SK-N-SH treated with all-trans-retinoic acid at 6 μM for 48 hours (cell line): ENCODE results near the gene KCNMB2.

Experiments used
- ATAC-seq: fragments of 200-7000 bp; cut with Tn5 transposase; 3 replicates; pipeline ENCODE4 v1.9.1; 2020; ENCODE audit warnings: mild to moderate bottlenecking, moderate library complexity
- ARNTL ChIP-seq: fragments of 450-650 bp; formaldehyde crosslinking; IDR thresholded peaks from 2 replicates; pipeline ENCODE4 v1.5.0; 2020; ENCODE audit warnings: low read depth, mild to moderate bottlenecking, moderate library complexity, borderline replicate concordance
- BACH2 ChIP-seq: fragments of 250-450 bp; sonication (Bioruptor Pico); IDR thresholded peaks from 2 replicates; pipeline ENCODE4 v1.9.0; 2021; ENCODE audit warnings: mild to moderate bottlenecking, borderline replicate concordance
- CREB5 ChIP-seq: fragments of 250-450 bp; sonication (Bioruptor Pico); IDR thresholded peaks from 2 replicates; pipeline ENCODE4 v1.5.1; 2020; ENCODE audit warnings: low read depth, mild to moderate bottlenecking, moderate library complexity
- CSDC2 ChIP-seq: fragments of 250-450 bp; sonication (Bioruptor Pico); IDR thresholded peaks from 2 replicates; pipeline ENCODE4 v1.5.0; 2020; ENCODE audit warnings: mild to moderate bottlenecking, moderate library complexity
- CSRNP3 ChIP-seq: fragments of 250-450 bp; sonication (Bioruptor Pico); IDR thresholded peaks from 2 replicates; pipeline ENCODE4 v1.5.1; 2021; ENCODE audit warnings: mild to moderate bottlenecking, moderate library complexity
- ESRRG ChIP-seq: fragments of 250-450 bp; sonication (Bioruptor Pico); IDR thresholded peaks from 2 replicates; pipeline ENCODE4 v1.6.1; 2021; ENCODE audit warnings: mild to moderate bottlenecking
- GLIS3 ChIP-seq: fragments of 250-450 bp; sonication (Bioruptor Pico); IDR thresholded peaks from 2 replicates; pipeline ENCODE4 v1.5.0; 2020; ENCODE audit warnings: mild to moderate bottlenecking, moderate library complexity
- ISL1 ChIP-seq: fragments of 250-450 bp; sonication (Bioruptor Pico); IDR thresholded peaks from 2 replicates; pipeline ENCODE4 v2.1.2; 2022; ENCODE audit warnings: mild to moderate bottlenecking, moderate library complexity
- OSR1 ChIP-seq: fragments of 250-450 bp; sonication (Bioruptor Pico); IDR thresholded peaks from 2 replicates; pipeline ENCODE4 v1.8.0; 2022; ENCODE audit warnings: moderate library complexity, mild to moderate bottlenecking, inconsistent platforms
- PPARA ChIP-seq: fragments of 250-450 bp; sonication (Bioruptor Pico); IDR thresholded peaks from 2 replicates; pipeline ENCODE4 v1.5.0; 2020; ENCODE audit warnings: mild to moderate bottlenecking, borderline replicate concordance
- RARB ChIP-seq: fragments of 250-450 bp; sonication (Bioruptor Pico); IDR thresholded peaks from 2 replicates; pipeline ENCODE4 v1.8.0; 2021; ENCODE audit warnings: mild to moderate bottlenecking, moderate library complexity
- SNAI2 ChIP-seq: fragments of 250-450 bp; sonication (Bioruptor Pico); IDR thresholded peaks from 2 replicates; pipeline ENCODE4 v1.5.0; 2020; ENCODE audit warnings: mild to moderate bottlenecking, moderate library complexity
- TCF4 ChIP-seq: fragments of 250-450 bp; sonication (Bioruptor Pico); IDR thresholded peaks from 2 replicates; pipeline ENCODE4 v1.8.0; 2021; ENCODE audit warnings: mild to moderate bottlenecking, moderate library complexity, borderline replicate concordance
- TOX ChIP-seq: fragments of 250-450 bp; sonication (Bioruptor Pico); IDR thresholded peaks from 2 replicates; pipeline ENCODE4 v1.8.0; 2021; ENCODE audit warnings: mild to moderate bottlenecking, moderate library complexity, borderline replicate concordance
- TSHZ2 ChIP-seq: fragments of 250-450 bp; sonication (Bioruptor Pico); IDR thresholded peaks from 2 replicates; pipeline ENCODE4 v1.5.0; 2020; ENCODE audit warnings: mild to moderate bottlenecking, moderate library complexity
- ZC3H10 ChIP-seq: fragments of 250-450 bp; sonication (Bioruptor Pico); IDR thresholded peaks from 2 replicates; pipeline ENCODE4 v1.5.1; 2021; ENCODE audit warnings: mild to moderate bottlenecking, moderate library complexity
- ZFP3 ChIP-seq: fragments of 250-450 bp; sonication (Bioruptor Pico); IDR thresholded peaks from 2 replicates; pipeline ENCODE4 v1.5.0; 2020; ENCODE audit warnings: mild to moderate bottlenecking, moderate library complexity
- ZFP30 ChIP-seq: fragments of 450-650 bp; formaldehyde crosslinking; IDR thresholded peaks from 2 replicates; pipeline ENCODE4 v1.5.0; 2022; ENCODE audit warnings: mild to moderate bottlenecking, moderate library complexity
- ZNF565 ChIP-seq: fragments of 450-650 bp; formaldehyde crosslinking; conservative IDR thresholded peaks from 2 replicates; pipeline ENCODE4 v1.5.0; 2020; ENCODE audit warnings: low read depth, mild to moderate bottlenecking, moderate library complexity
- ZNF70 ChIP-seq: fragments of 450-650 bp; formaldehyde crosslinking; IDR thresholded peaks from 2 replicates; pipeline ENCODE4 v1.5.0; 2020; ENCODE audit warnings: mild to moderate bottlenecking, moderate library complexity

The KCNMB2 gene

GRCh38 chr3:178690571-178690970, 154.3 kb downstream of the KCNMB2 start:
- ATAC-seq, result no peak
- TF ChIP-seq ISL1 (CRISPR knock-in tag), result 0 out of 2 replicates have a peak, but pooled peaks have one; percentile 7
- TF ChIP-seq CSDC2 (CRISPR knock-in tag), result no peak
- TF ChIP-seq CREB5 (CRISPR knock-in tag), result no peak
- TF ChIP-seq SNAI2 (CRISPR knock-in tag), result peak; percentile 56; the same call in 1 of the 2 replicates

GRCh38 chr3:178699364-178699763, 163.1 kb downstream of the KCNMB2 start:
- no peak for ATAC-seq
- TF ChIP-seq ZNF565 (no peak), TCF4 (CRISPR knock-in tag) (no peak), ESRRG (CRISPR knock-in tag) (no peak), TOX (CRISPR knock-in tag) (no peak), TSHZ2 (no peak), GLIS3 (CRISPR knock-in tag) (no peak), ISL1 (CRISPR knock-in tag) (no peak)

- no peak for ATAC-seq
- TF ChIP-seq CREB5 (CRISPR knock-in tag) (no peak), SNAI2 (CRISPR knock-in tag) (no peak), ZNF565 (no peak), ZC3H10 (CRISPR knock-in tag) (no peak), BACH2 (no peak)
- TF ChIP-seq, all 23 proteins: peak for 0
Observed at GRCh38 chr3:178699810-178700209, 163.6 kb downstream of the KCNMB2 start.

- no peak for ATAC-seq
- TF ChIP-seq CSDC2 (CRISPR knock-in tag) (no peak), PPARA (CRISPR knock-in tag) (no peak), RARB (no peak), SNAI2 (CRISPR knock-in tag) (no peak), ZFP30 (CRISPR knock-in tag) (no peak), ZNF565 (no peak), ARNTL (no peak), ZFP3 (CRISPR knock-in tag) (no peak), TCF4 (CRISPR knock-in tag) (no peak), CSRNP3 (CRISPR knock-in tag) (no peak)
Observed at GRCh38 chr3:178703268-178703975, 167.2 kb downstream of the KCNMB2 start.

GRCh38 chr3:178705925-178706324, 169.7 kb downstream of the KCNMB2 start:
- ATAC-seq, result no peak
- TF ChIP-seq OSR1 (CRISPR knock-in tag), result no peak
- TF ChIP-seq CREB5 (CRISPR knock-in tag), result no peak
- TF ChIP-seq ESRRG (CRISPR knock-in tag), result no peak
- no peak for TF ChIP-seq TOX (CRISPR knock-in tag)
- no peak for TF ChIP-seq TCF4 (CRISPR knock-in tag)
- no peak for TF ChIP-seq CSRNP3 (CRISPR knock-in tag)
- TF ChIP-seq TSHZ2, result no peak
- TF ChIP-seq ZC3H10 (CRISPR knock-in tag), result no peak
- no peak for TF ChIP-seq SNAI2 (CRISPR knock-in tag)
- no peak for TF ChIP-seq ZNF565
- no peak for TF ChIP-seq GLIS3 (CRISPR knock-in tag)
- TF ChIP-seq ZNF70 (CRISPR knock-in tag), result no peak
